Measurements from ENCODE around the gene ATAT1.

The ATAT1 gene

GRCh38 chr6:30626484-30627366 is at the start of gene ATAT1:
ATAT1 (plus strand) TSS chr6:30626874.
- intact Hi-C loops (cut with DNase I): loop anchor here (10.0 kb wide), 1 partner anchor 48 kb away; the partner anchor contains the start of gene DHX16

GRCh38 chr6:30578051-30578450 is 48.6 kb upstream of the ATAT1 start:
- no peak for DNase-seq
- intact Hi-C loops (cut with DNase I): no loop called here

More at GRCh38 chr6:30626484-30627366, at the start of gene ATAT1:
- peak; percentile 91 to 97 (median 95) for DNase-seq

- intact Hi-C loops (cut with DNase I): no loop called here
- DNase-seq: no peak
Observed at GRCh38 chr6:30583921-30584320, 42.8 kb upstream of the ATAT1 start.

GRCh38 chr6:30589754-30590358 is 36.8 kb upstream of the ATAT1 start:
- intact Hi-C loops (cut with DNase I): loop anchor here (10.0 kb wide), 1 partner anchor 45 kb away; no protein-coding TSS in a partner anchor

GRCh38 chr6:30590509-30590908 is 36.2 kb upstream of the ATAT1 start:
- no peak for DNase-seq
- intact Hi-C loops (cut with DNase I): loop anchor here (10.0 kb wide), 1 partner anchor 46 kb away; no protein-coding TSS in a partner anchor

More at GRCh38 chr6:30589754-30590358, 36.8 kb upstream of the ATAT1 start:
- no peak for DNase-seq

GRCh38 chr6:30591008-30591407 is 35.7 kb upstream of the ATAT1 start:
- intact Hi-C loops (cut with DNase I): loop anchor here (10.0 kb wide), 1 partner anchor 46 kb away; no protein-coding TSS in a partner anchor
- no peak for DNase-seq

- DNase-seq: no peak
- intact Hi-C loops (cut with DNase I): loop anchor here (10.0 kb wide), 1 partner anchor 47 kb away; no protein-coding TSS in a partner anchor
Observed at GRCh38 chr6:30592287-30592686, 34.4 kb upstream of the ATAT1 start.

- peak; percentile 28 to 92 (median 78) for DNase-seq
- intact Hi-C loops (cut with DNase I): loop anchor here (10.0 kb wide), 1 partner anchor 53 kb away; no protein-coding TSS in a partner anchor
Observed at GRCh38 chr6:30597315-30598144, 29.1 kb upstream of the ATAT1 start.

- intact Hi-C loops (cut with DNase I): loop anchor here (10.0 kb wide), 1 partner anchor 54 kb away; no protein-coding TSS in a partner anchor
- no peak for DNase-seq
Observed at GRCh38 chr6:30598912-30599624, 27.6 kb upstream of the ATAT1 start.

- DNase-seq: no peak
- intact Hi-C loops (cut with DNase I): loop anchor here (10.0 kb wide), 1 partner anchor 55 kb away; no protein-coding TSS in a partner anchor
Observed at GRCh38 chr6:30599625-30600324, 26.9 kb upstream of the ATAT1 start.

- peak in 9 of 42 donors; percentile 21 to 51 (median 31) for DNase-seq
- intact Hi-C loops (cut with DNase I): no loop called here
Observed at GRCh38 chr6:30600451-30600961, 26.2 kb upstream of the ATAT1 start.

- intact Hi-C loops (cut with DNase I): no loop called here
- no peak for DNase-seq
Observed at GRCh38 chr6:30601436-30601814, 25.2 kb upstream of the ATAT1 start.

- intact Hi-C loops (cut with DNase I): no loop called here
- no peak for DNase-seq
Observed at GRCh38 chr6:30601815-30602641, 24.6 kb upstream of the ATAT1 start.

GRCh38 chr6:30603961-30604360 is 22.7 kb upstream of the ATAT1 start:
- DNase-seq: no peak
- intact Hi-C loops (cut with DNase I): no loop called here

- intact Hi-C loops (cut with DNase I): loop anchor here (5.0 kb wide), 1 partner anchor 38 kb away; the partner anchor contains the start of gene ABCF1
- DNase-seq: no peak
Observed at GRCh38 chr6:30610065-30610464, 16.6 kb upstream of the ATAT1 start.

- DNase-seq: peak in 13 of 42 donors; percentile 22 to 76 (median 46)
- intact Hi-C loops (cut with DNase I): loop anchor here (5.0 kb wide), 1 partner anchor 39 kb away; the partner anchor contains the start of gene ABCF1
Observed at GRCh38 chr6:30611150-30611855, 15.4 kb upstream of the ATAT1 start.

Data from head of caudate nucleus (tissue), 42 donors.